GM04504 (cell line): ENCODE data around the gene REPS1.

Experiments used
- DNase-seq: peaks from one replicate; pipeline ENCODE4 v3.0.0-alpha.2; 2012; ENCODE audit warnings: low read depth

Gene REPS1

GRCh38 chr6:138856654-138857053 lies 131.4 kb downstream of the REPS1 start:
- no peak for DNase-seq
